B cell (primary cell): ENCODE data around the gene ALDH9A1.
"Not testable (repeated sequence)": the region's sequence is repeated elsewhere in the genome, so short reads cannot be mapped to it uniquely, and the experiment has no call there.

Source experiments
- CTCF ChIP-seq: fragments of 200-600 bp; IDR thresholded peaks from one replicate; pipeline ENCODE4 v1.8.0; 2022; ENCODE audit warnings: antibody characterized with exemption, mild to moderate bottlenecking
- EZH2 ChIP-seq: IDR thresholded peaks from 2 replicates; pipeline ENCODE4 v1.6.1; 2012; ENCODE audit warnings: borderline replicate concordance, low read depth, mild to moderate bottlenecking, moderate library complexity, low read length; ENCODE audit not compliant: insufficient read depth, poor library complexity, severe bottlenecking

- TF ChIP-seq CTCF, EZH2: not testable (repeated sequence)
Measured at GRCh38 chr1:165701922-165702321, 3.6 kb upstream of the ALDH9A1 start.
